ENCODE data around the gene HNRNPF.

HNRNPF gene

DNA sequence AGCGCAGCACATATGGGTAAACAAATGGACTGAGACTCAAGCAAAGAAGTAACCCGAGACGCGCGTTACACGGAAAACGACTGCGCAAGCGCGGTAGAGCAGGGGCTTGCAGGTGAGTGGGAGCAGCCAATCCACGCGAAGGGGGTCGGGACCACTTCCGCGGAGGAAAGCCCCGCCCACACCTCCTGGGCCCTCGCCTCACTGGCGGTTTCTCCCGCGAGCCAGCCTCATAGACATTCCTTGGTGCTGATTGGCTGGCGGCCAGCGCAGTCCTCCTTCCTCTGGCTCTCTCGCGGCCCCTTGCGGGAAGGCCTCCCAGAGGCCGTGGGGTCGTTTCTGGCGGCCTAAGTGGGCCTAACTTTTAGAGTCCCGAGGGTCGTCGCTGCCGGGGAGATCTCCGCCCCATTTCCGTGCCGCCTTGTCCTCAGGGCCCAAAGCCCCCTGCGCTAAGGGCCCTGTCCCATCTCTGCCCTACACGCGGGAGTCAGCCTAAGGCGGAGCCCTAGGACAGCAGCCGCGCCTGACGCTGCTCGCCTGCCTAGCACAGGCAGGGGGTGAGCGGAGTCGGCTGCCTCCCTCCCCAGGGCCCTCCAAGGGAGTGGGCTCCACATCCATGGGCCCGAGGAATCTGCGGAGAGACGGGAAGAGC lies 46.7 kb downstream of the HNRNPF start:
- no peak overlapping the region for H3K4me3 ChIP-seq (ENCODE audit: insufficient read depth, low read length, poor library complexity, severe bottlenecking)
- TF ChIP-seq EZH2phosphoT487 (conservative IDR thresholded peaks at IDR 0.05; ENCODE audit: low read length) = no peak
- no peak for TF ChIP-seq CTCF (IDR thresholded peaks at IDR 0.05; ENCODE audit: insufficient read depth, low read length, poor library complexity, severe bottlenecking)
- H3K27me3 ChIP-seq (ENCODE audit: low read length) = no peaks in the 10 kb centered on the region
- no peaks in the 10 kb centered on the region for H3F3A ChIP-seq (ENCODE audit: insufficient read depth)
- H2AFZ ChIP-seq (ENCODE audit: low read depth, low read length, severe bottlenecking) = no peak overlapping the region
- no peak overlapping the region for H3K27ac ChIP-seq (ENCODE audit: low read depth, low read length)
- H4K20me1 ChIP-seq (ENCODE audit: low read depth, low read length) = no peaks in the 10 kb centered on the region
- H3K9me2 ChIP-seq (replicated peaks; ENCODE audit: insufficient read depth, low read length) = no peaks in the 10 kb centered on the region
- no peak overlapping the region for H3K9ac ChIP-seq (ENCODE audit: low read length)
- H3K4me2 ChIP-seq (ENCODE audit: low read depth, low read length, poor library complexity, severe bottlenecking) = no peak overlapping the region
- H3K79me2 ChIP-seq (ENCODE audit: insufficient read depth, low read length) = no peaks in the 10 kb centered on the region
- no peaks in the 10 kb centered on the region for H3K36me3 ChIP-seq (ENCODE audit: low read length)
- H3K9me3 ChIP-seq (ENCODE audit: insufficient read depth, low read length) = no peaks in the 10 kb centered on the region

- Histone ChIP-seq H3K9ac (ENCODE audit: low read length) (no peak overlapping the region), H4K20me1 (ENCODE audit: low read depth, low read length) (no peaks in the 10 kb centered on the region), H3F3A (ENCODE audit: insufficient read depth) (no peaks in the 10 kb centered on the region), H3K27me3 (ENCODE audit: low read length) (no peaks in the 10 kb centered on the region), H3K27ac (ENCODE audit: low read depth, low read length) (no peak overlapping the region), H3K4me3 (ENCODE audit: insufficient read depth, low read length, poor library complexity, severe bottlenecking) (no peak overlapping the region), H3K36me3 (ENCODE audit: low read length) (no peaks in the 10 kb centered on the region), H3K9me2 (replicated peaks; ENCODE audit: insufficient read depth, low read length) (no peaks in the 10 kb centered on the region), H3K79me2 (ENCODE audit: insufficient read depth, low read length) (no peaks in the 10 kb centered on the region), H3K4me2 (ENCODE audit: low read depth, low read length, poor library complexity, severe bottlenecking) (no peak overlapping the region), H3K9me3 (ENCODE audit: insufficient read depth, low read length) (no peaks in the 10 kb centered on the region), H2AFZ (ENCODE audit: low read depth, low read length, severe bottlenecking) (no peak overlapping the region)
- TF ChIP-seq CTCF (IDR thresholded peaks at IDR 0.05; ENCODE audit: insufficient read depth, low read length, poor library complexity, severe bottlenecking) (no peak), EZH2phosphoT487 (conservative IDR thresholded peaks at IDR 0.05; ENCODE audit: low read length) (no peak)
Observed at GRCh38 chr10:43361547-43362190, 47.3 kb downstream of the HNRNPF start.

GRCh38 chr10:43360086-43360485 lies 48.9 kb downstream of the HNRNPF start:
- TF ChIP-seq CTCF (IDR thresholded peaks at IDR 0.05; ENCODE audit: insufficient read depth, low read length, poor library complexity, severe bottlenecking) (no peak), EZH2phosphoT487 (conservative IDR thresholded peaks at IDR 0.05; ENCODE audit: low read length) (no peak)
- H4K20me1 ChIP-seq (ENCODE audit: low read depth, low read length) = no peaks in the 10 kb centered on the region
- no peak overlapping the region for H3K4me3 ChIP-seq (ENCODE audit: insufficient read depth, low read length, poor library complexity, severe bottlenecking)
- H2AFZ ChIP-seq (ENCODE audit: low read depth, low read length, severe bottlenecking) = no peak overlapping the region
- H3K27me3 ChIP-seq (ENCODE audit: low read length) = no peaks in the 10 kb centered on the region
- H3K4me2 ChIP-seq (ENCODE audit: low read depth, low read length, poor library complexity, severe bottlenecking) = no peak overlapping the region
- no peaks in the 10 kb centered on the region for H3F3A ChIP-seq (ENCODE audit: insufficient read depth)
- no peaks in the 10 kb centered on the region for H3K9me2 ChIP-seq (replicated peaks; ENCODE audit: insufficient read depth, low read length)
- no peak overlapping the region for H3K9ac ChIP-seq (ENCODE audit: low read length)
- H3K27ac ChIP-seq (ENCODE audit: low read depth, low read length) = no peak overlapping the region
- H3K9me3 ChIP-seq (ENCODE audit: insufficient read depth, low read length) = no peaks in the 10 kb centered on the region
- H3K36me3 ChIP-seq (ENCODE audit: low read length) = no peaks in the 10 kb centered on the region
- H3K79me2 ChIP-seq (ENCODE audit: insufficient read depth, low read length) = no peaks in the 10 kb centered on the region
